H9 (cell line): ENCODE measurements around the gene DPM2. TPM values are rescaled to one million over a fixed set of nuclear protein-coding genes. Genes with fewer than 3 reads are reported as not detected.

Experiments used
- DNase-seq: peaks from one replicate; pipeline ENCODE4 v3.0.0-alpha.2; 2017
- H2AFZ ChIP-seq: one replicate; pipeline ENCODE4 v1.6.1; 2013; ENCODE audit warnings: mild to moderate bottlenecking, low read length, control low read depth, moderate library complexity
- H2AK5ac ChIP-seq: 2 replicates; pipeline ENCODE4 v1.6.1; 2013; ENCODE audit warnings: low read length, control low read depth, mixed read lengths; ENCODE audit not compliant: insufficient read length
- H2BK120ac ChIP-seq: one replicate; pipeline ENCODE4 v1.6.1; 2013; ENCODE audit warnings: low read depth, mild to moderate bottlenecking, low read length, control low read depth, inconsistent platforms; ENCODE audit not compliant: poor library complexity, severe bottlenecking
- H2BK12ac ChIP-seq: 2 replicates; pipeline ENCODE4 v1.6.1; 2013; ENCODE audit warnings: low read length, control low read depth, mixed read lengths, low read depth; ENCODE audit not compliant: insufficient read length
- H2BK15ac ChIP-seq: 2 replicates; pipeline ENCODE4 v1.6.1; 2013; ENCODE audit warnings: low read depth, low read length, control low read depth
- H2BK20ac ChIP-seq: one replicate; pipeline ENCODE4 v1.6.1; 2013; ENCODE audit warnings: low read depth, mild to moderate bottlenecking, low read length, control low read depth, inconsistent platforms; ENCODE audit not compliant: poor library complexity, severe bottlenecking
- H2BK5ac ChIP-seq: 2 replicates; pipeline ENCODE4 v1.6.1; 2013; ENCODE audit warnings: low read length, control low read depth, mixed read lengths; ENCODE audit not compliant: insufficient read length
- H3K14ac ChIP-seq: 2 replicates; pipeline ENCODE4 v1.6.1; 2013; ENCODE audit warnings: low read length, control low read depth; ENCODE audit not compliant: insufficient read depth
- H3K18ac ChIP-seq: 2 replicates; pipeline ENCODE4 v1.6.1; 2013; ENCODE audit warnings: low read depth, mild to moderate bottlenecking, mixed read lengths, low read length, control low read depth; ENCODE audit not compliant: insufficient read length
- H3K23ac ChIP-seq: 2 replicates; pipeline ENCODE4 v1.6.1; 2013; ENCODE audit warnings: low read length, control low read depth, mixed read lengths, low read depth; ENCODE audit not compliant: insufficient read length
- H3K23me2 ChIP-seq: 2 replicates; pipeline ENCODE4 v1.6.1; 2013; ENCODE audit warnings: low read depth, mild to moderate bottlenecking, mixed read lengths, low read length, control low read depth; ENCODE audit not compliant: insufficient read length, poor library complexity, severe bottlenecking
- H3K27ac ChIP-seq: 2 replicates; pipeline ENCODE4 v1.5.1; 2013; ENCODE audit warnings: low read length, control low read depth, mixed read lengths, low read depth; ENCODE audit not compliant: insufficient read length
- H3K27me3 ChIP-seq: 2 replicates; pipeline ENCODE4 v1.6.1; 2013; ENCODE audit warnings: low read length, control low read depth, inconsistent platforms; ENCODE audit not compliant: insufficient read depth
- H3K4ac ChIP-seq: 2 replicates; pipeline ENCODE4 v1.6.1; 2013; ENCODE audit warnings: low read depth, mild to moderate bottlenecking, control low read depth, inconsistent platforms, low read length, moderate library complexity
- H3K4me1 ChIP-seq: 2 replicates; pipeline ENCODE4 v1.6.1; 2013; ENCODE audit warnings: low read length, control low read depth, inconsistent platforms; ENCODE audit not compliant: insufficient read depth
- H3K4me2 ChIP-seq: 2 replicates; pipeline ENCODE4 v1.6.1; 2013; ENCODE audit warnings: low read length, control low read depth, mixed read lengths; ENCODE audit not compliant: insufficient read length, insufficient read depth
- H3K56ac ChIP-seq: 2 replicates; pipeline ENCODE4 v1.6.1; 2013; ENCODE audit warnings: low read depth, mild to moderate bottlenecking, mixed read lengths, low read length, control low read depth; ENCODE audit not compliant: insufficient read length
- H3K79me1 ChIP-seq: 2 replicates; pipeline ENCODE4 v1.6.1; 2013; ENCODE audit warnings: low read depth, mild to moderate bottlenecking, moderate library complexity, low read length, control low read depth, inconsistent platforms; ENCODE audit not compliant: insufficient read depth, poor library complexity, severe bottlenecking
- H3K79me2 ChIP-seq: 2 replicates; pipeline ENCODE4 v1.6.1; 2013; ENCODE audit warnings: low read length, control low read depth, inconsistent platforms; ENCODE audit not compliant: insufficient read depth
- H3K9ac ChIP-seq: 2 replicates; pipeline ENCODE4 v1.6.1; 2013; ENCODE audit warnings: low read length, control low read depth, mixed read lengths; ENCODE audit not compliant: insufficient read length; ENCODE audit errors: extremely low read depth
- H3K9me3 ChIP-seq: one replicate; pipeline ENCODE4 v1.6.1; 2013; ENCODE audit warnings: low read depth, low read length, inconsistent platforms; ENCODE audit not compliant: control insufficient read depth
- H3T11ph ChIP-seq: one replicate; pipeline ENCODE4 v1.6.1; 2013; ENCODE audit warnings: mild to moderate bottlenecking, low read length, control low read depth, inconsistent platforms
- H4K20me1 ChIP-seq: one replicate; pipeline ENCODE4 v1.6.1; 2013; ENCODE audit not compliant: control insufficient read depth, insufficient read length, insufficient read depth
- H4K5ac ChIP-seq: 2 replicates; pipeline ENCODE4 v1.6.1; 2013; ENCODE audit warnings: low read depth, mild to moderate bottlenecking, mixed read lengths, low read length, control low read depth; ENCODE audit not compliant: insufficient read length
- H4K8ac ChIP-seq: replicated peaks from 2 replicates; pipeline ENCODE4 v1.6.1; 2013; ENCODE audit warnings: low read length, control low read depth, mixed read lengths, low read depth; ENCODE audit not compliant: insufficient read length
- H4K91ac ChIP-seq: 2 replicates; pipeline ENCODE4 v1.6.1; 2013; ENCODE audit warnings: low read depth, mild to moderate bottlenecking, moderate library complexity, mixed read lengths, low read length, control low read depth; ENCODE audit not compliant: insufficient read length
- H3K27ac Mint-ChIP-seq, 3 experiments: 2 replicates in 2 of 3; 3 replicates in 1 of 3; pipeline ENCODE4 v1.8.0; 2020 to 2021; ENCODE audit warnings: mixed read lengths in 3 of 3, mild to moderate bottlenecking in 1 of 3, moderate library complexity in 1 of 3
- H3K27me3 Mint-ChIP-seq: 2 replicates; pipeline ENCODE4 v1.8.0; 2021; ENCODE audit warnings: low read depth, mild to moderate bottlenecking, moderate library complexity, mixed read lengths
- H3K36me3 Mint-ChIP-seq, 3 experiments: 2 replicates in 2 of 3; 3 replicates in 1 of 3; pipeline ENCODE4 v1.8.0; 2020 to 2021; ENCODE audit warnings: low read depth in 3 of 3, mixed read lengths in 3 of 3; ENCODE audit not compliant: insufficient read depth in 1 of 3
- H3K4me1 Mint-ChIP-seq, 2 experiments: 2 replicates each; pipeline ENCODE4 v1.8.0; 2020; ENCODE audit warnings: mixed read lengths in 2 of 2
- H3K4me3 Mint-ChIP-seq, 2 experiments: 2 replicates in 1 of 2; 3 replicates in 1 of 2; pipeline ENCODE4 v1.8.0; 2020 to 2021; ENCODE audit warnings: mild to moderate bottlenecking in 2 of 2, mixed read lengths in 2 of 2, moderate library complexity in 1 of 2
- H3K9me3 Mint-ChIP-seq, 2 experiments: 2 replicates in 1 of 2; 3 replicates in 1 of 2; pipeline ENCODE4 v1.8.0; 2020; ENCODE audit warnings: mild to moderate bottlenecking in 2 of 2, mixed read lengths in 2 of 2, moderate library complexity in 1 of 2
- CTCF ChIP-seq: fragments of 200-600 bp; sonication (generic); conservative IDR thresholded peaks from 3 replicates; pipeline ENCODE4 v1.8.0; 2021; ENCODE audit warnings: antibody characterized with exemption, mild to moderate bottlenecking
- WGBS: extraction: QIAGEN DNeasy Blood & Tissue Kit; methylation state at CpG from one replicate; pipeline ENCODE4 v1.1.7; 2013; ENCODE audit warnings: missing lambda C conversion rate, low lambda C conversion rate, mixed read lengths; ENCODE audit not compliant: insufficient read length; ENCODE audit errors: extremely low coverage; 5-methylcytosine and 5-hydroxymethylcytosine counted together
- total RNA-seq: library from RNA; stranded (reverse); gene quantifications from 2 replicates; pipeline ENCODE4 v1.2.1, GENCODE V29; 2021

Gene DPM2
- total RNA-seq, 1 experiment from 2014 or later, result 46.1 TPM

- Mint-ChIP-seq H3K27ac (peak overlapping the region in 1 of 3 experiments; percentile 72; a peak in 3 of 7 replicates), H3K9me3 (no peaks in the 10 kb centered on the region; a peak in 1 of 5 replicates), H3K4me1 (peaks cover 21 to 34% of the 10 kb centered on the region in 2 experiments), H3K4me3 (peak overlapping the region; percentile 39 to 97; a peak in 4 of 5 replicates), H3K27me3 (peaks cover 30% of the 10 kb centered on the region), H3K36me3 (peaks cover 2 to 6% (median 3%) of the 10 kb centered on the region in 3 experiments; a peak in 5 of 7 replicates)
- H4K8ac ChIP-seq, result no peak overlapping the region
- H3K23me2 ChIP-seq, result peaks cover 16% of the 10 kb centered on the region
- H4K91ac ChIP-seq, result no peak overlapping the region
- no peak overlapping the region for H3K27ac ChIP-seq
- H2BK20ac ChIP-seq, result no peak overlapping the region
- H3K4me1 ChIP-seq, result peaks cover 2% of the 10 kb centered on the region; the same call in 1 of the 2 replicates
- no CpG with 5 or more reads among the region's 11 CpGs for WGBS
- no peak overlapping the region; the same call in 1 of the 2 replicates for H3K14ac ChIP-seq
- no peak for DNase-seq
- TF ChIP-seq CTCF, result no peak
- no peak overlapping the region for H2BK15ac ChIP-seq
- H4K20me1 ChIP-seq, result no peaks in the 10 kb centered on the region
- no peak overlapping the region for H3K4ac ChIP-seq
- H3K23ac ChIP-seq, result no peak overlapping the region
- no peak overlapping the region for H4K5ac ChIP-seq
- H2BK12ac ChIP-seq, result no peak overlapping the region
- no peak overlapping the region for H2AK5ac ChIP-seq
- no peak overlapping the region for H3K4me2 ChIP-seq
- no peaks in the 10 kb centered on the region for H3K79me2 ChIP-seq
- H3K27me3 ChIP-seq, result no peaks in the 10 kb centered on the region
- H2BK120ac ChIP-seq, result no peak overlapping the region
- no peaks in the 10 kb centered on the region for H3K79me1 ChIP-seq
- no peaks in the 10 kb centered on the region for H3K9me3 ChIP-seq
- H3K9ac ChIP-seq, result no peak overlapping the region
- no peak overlapping the region for H3K56ac ChIP-seq
- no peak overlapping the region for H2BK5ac ChIP-seq
- no peak overlapping the region for H3K18ac ChIP-seq
- H3T11ph ChIP-seq, result no peak overlapping the region
- no peak overlapping the region for H2AFZ ChIP-seq
Measured at GRCh38 chr9:127928676-127929624, 8.7 kb downstream of the DPM2 start.
